Measurements from ENCODE around the gene UBIAD1.
A peak's percentile ranks its signal among the peaks of the same experiment; 100 is the strongest.

DNA sequence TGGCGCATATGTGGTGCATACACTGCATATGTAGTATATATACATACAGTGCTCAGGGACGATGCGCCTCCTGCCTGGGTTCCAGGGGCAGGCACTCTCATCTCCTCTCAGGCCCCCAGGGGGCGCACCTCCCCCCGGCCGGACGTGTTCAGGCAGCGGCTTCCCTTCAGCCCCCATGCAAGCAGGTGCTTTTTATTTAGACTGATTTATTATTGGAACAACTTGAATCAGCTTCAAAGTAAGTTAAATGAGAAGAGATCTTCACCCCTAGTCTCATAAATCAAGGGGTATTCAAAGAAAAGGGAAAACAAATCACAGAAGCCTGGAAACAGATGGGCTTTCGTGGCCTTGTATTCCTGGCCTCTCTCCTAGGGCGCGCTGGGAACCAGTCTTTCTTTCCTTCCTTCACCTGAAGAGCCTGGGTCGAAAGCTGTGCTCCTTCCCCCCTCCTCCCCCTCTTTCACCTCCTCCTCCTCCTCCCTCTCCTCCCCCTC lies 64.6 kb downstream of the UBIAD1 start:
- TF ChIP-seq, protein P1, sequence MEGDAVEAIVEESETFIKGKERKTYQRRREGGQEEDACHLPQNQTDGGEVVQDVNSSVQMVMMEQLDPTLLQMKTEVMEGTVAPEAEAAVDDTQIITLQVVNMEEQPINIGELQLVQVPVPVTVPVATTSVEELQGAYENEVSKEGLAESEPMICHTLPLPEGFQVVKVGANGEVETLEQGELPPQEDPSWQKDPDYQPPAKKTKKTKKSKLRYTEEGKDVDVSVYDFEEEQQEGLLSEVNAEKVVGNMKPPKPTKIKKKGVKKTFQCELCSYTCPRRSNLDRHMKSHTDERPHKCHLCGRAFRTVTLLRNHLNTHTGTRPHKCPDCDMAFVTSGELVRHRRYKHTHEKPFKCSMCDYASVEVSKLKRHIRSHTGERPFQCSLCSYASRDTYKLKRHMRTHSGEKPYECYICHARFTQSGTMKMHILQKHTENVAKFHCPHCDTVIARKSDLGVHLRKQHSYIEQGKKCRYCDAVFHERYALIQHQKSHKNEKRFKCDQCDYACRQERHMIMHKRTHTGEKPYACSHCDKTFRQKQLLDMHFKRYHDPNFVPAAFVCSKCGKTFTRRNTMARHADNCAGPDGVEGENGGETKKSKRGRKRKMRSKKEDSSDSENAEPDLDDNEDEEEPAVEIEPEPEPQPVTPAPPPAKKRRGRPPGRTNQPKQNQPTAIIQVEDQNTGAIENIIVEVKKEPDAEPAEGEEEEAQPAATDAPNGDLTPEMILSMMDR (IDR thresholded peaks at IDR 0.05; ENCODE audit: insufficient read depth, low read length, poor library complexity, severe bottlenecking): peak; percentile 91
- TF ChIP-seq EZH2phosphoT487 (conservative IDR thresholded peaks at IDR 0.05; ENCODE audit: low read length): no peak

Data from SU-DHL-6 (cell line).